OCI-LY7 (cell line): Measurements from ENCODE around the gene FABP6. TPM values are rescaled to one million over a fixed set of nuclear protein-coding genes. Genes with fewer than 3 reads are reported as not detected.

Experiments
- BruUV-seq: library from RNA; stranded (reverse); fragments of 400-500 nt; replicated peaks from 2 replicates; lab custom pipeline; 2021; lab: Mats Ljungman, UMichigan
- CTCF ChIA-PET: fragments of 300-600 bp; sonication (Branson Sonifier 250); formaldehyde crosslinking; loops from one replicate; lab custom pipeline; 2022; ENCODE audit warnings: antibody characterized with exemption; ENCODE audit not compliant: unreplicated experiment; lab: Charles Lee
- POLR2A ChIA-PET: fragments of 300-600 bp; sonication (Branson Sonifier 250); formaldehyde crosslinking; loops from one replicate; lab custom pipeline; 2022; ENCODE audit warnings: antibody characterized with exemption; lab: Charles Lee
- DNase-seq: peaks from one replicate; pipeline ENCODE4 v3.0.0-alpha.2; 2015; ENCODE audit warnings: low spot score
- H2AFZ ChIP-seq: fragments of 200-600 bp; sonication (generic), shearing (Covaris generic); 2 replicates; pipeline ENCODE4 v1.6.1; 2014; ENCODE audit warnings: mild to moderate bottlenecking, antibody characterized with exemption, low read length, moderate library complexity
- H3K27ac ChIP-seq: fragments of 200-600 bp; sonication (generic); 2 replicates; pipeline ENCODE4 v1.5.1; 2014; ENCODE audit warnings: mixed run types, low read depth, mild to moderate bottlenecking, moderate library complexity, low read length, inconsistent platforms; ENCODE audit not compliant: poor library complexity, severe bottlenecking
- H3K36me3 ChIP-seq: fragments of 200-600 bp; sonication (generic); 2 replicates; pipeline ENCODE4 v1.6.1; 2014; ENCODE audit warnings: mild to moderate bottlenecking, antibody characterized with exemption, low read length, moderate library complexity, mixed read lengths; ENCODE audit not compliant: insufficient read depth
- H3K4me1 ChIP-seq: fragments of 200-600 bp; sonication (generic); 2 replicates; pipeline ENCODE4 v1.5.1; 2014; ENCODE audit warnings: mild to moderate bottlenecking, low read length; ENCODE audit not compliant: insufficient read depth, poor library complexity, severe bottlenecking
- H3K4me2 ChIP-seq: fragments of 200-600 bp; sonication (generic); 2 replicates; pipeline ENCODE4 v1.6.1; 2014; ENCODE audit warnings: mild to moderate bottlenecking, low read length
- H3K4me3 ChIP-seq: fragments of 200-600 bp; sonication (generic); 2 replicates; pipeline ENCODE4 v1.5.1; 2014; ENCODE audit warnings: mild to moderate bottlenecking, low read depth, low read length; ENCODE audit not compliant: poor library complexity, severe bottlenecking
- H3K79me2 ChIP-seq: fragments of 200-600 bp; sonication (generic); 2 replicates; pipeline ENCODE4 v1.6.1; 2016; ENCODE audit warnings: low read depth, mild to moderate bottlenecking, low read length, moderate library complexity, mixed read lengths; ENCODE audit not compliant: insufficient read depth
- H3K9me2 ChIP-seq: fragments of 200-600 bp; sonication (generic); 2 replicates; pipeline ENCODE4 v1.6.1; 2016; ENCODE audit warnings: mild to moderate bottlenecking, low read length, mixed read lengths; ENCODE audit not compliant: insufficient read depth
- H3K9me3 ChIP-seq: fragments of 200-600 bp; sonication (generic); 2 replicates; pipeline ENCODE4 v1.6.1; 2014; ENCODE audit warnings: mild to moderate bottlenecking, mixed run types, low read length, mixed read lengths
- H4K20me1 ChIP-seq: fragments of 200-600 bp; sonication (generic); 2 replicates; pipeline ENCODE4 v1.6.1; 2014; ENCODE audit warnings: mild to moderate bottlenecking, antibody characterized with exemption, low read length, moderate library complexity, mixed read lengths; ENCODE audit not compliant: insufficient read depth
- CTCF ChIP-seq: fragments of 200-600 bp; sonication (generic); conservative IDR thresholded peaks from 2 replicates; pipeline ENCODE4 v1.5.1; 2014; ENCODE audit warnings: mild to moderate bottlenecking, antibody characterized with exemption, low read length, moderate library complexity, mixed read lengths
- EZH2phosphoT487 ChIP-seq: fragments of 200-600 bp; sonication (generic); IDR thresholded peaks from 2 replicates; pipeline ENCODE4 v1.6.1; 2018; ENCODE audit warnings: low read depth, borderline replicate concordance, mild to moderate bottlenecking, mixed run types, antibody characterized with exemption, low read length, moderate library complexity, mixed read lengths
- intact Hi-C: fragments of 100-400 bp; cut with micrococcal nuclease; formaldehyde crosslinking; loops from one replicate; pipeline ENCODE4 v1.10.0; 2022; ENCODE audit not compliant: unreplicated experiment
- total RNA-seq, 2 experiments: library from RNA; depleted of rRNA in 1 of 2; stranded (reverse); fragments of >200 nt in 1 of 2; shearing (Covaris generic) in 1 of 2; gene quantifications; 2 replicates each; pipeline ENCODE4 v1.2.3, GENCODE V29; 2014 to 2022

Gene FABP6
- total RNA-seq, 2 experiments from 2014 or later: 0.69 TPM; not detected in 1

DNA sequence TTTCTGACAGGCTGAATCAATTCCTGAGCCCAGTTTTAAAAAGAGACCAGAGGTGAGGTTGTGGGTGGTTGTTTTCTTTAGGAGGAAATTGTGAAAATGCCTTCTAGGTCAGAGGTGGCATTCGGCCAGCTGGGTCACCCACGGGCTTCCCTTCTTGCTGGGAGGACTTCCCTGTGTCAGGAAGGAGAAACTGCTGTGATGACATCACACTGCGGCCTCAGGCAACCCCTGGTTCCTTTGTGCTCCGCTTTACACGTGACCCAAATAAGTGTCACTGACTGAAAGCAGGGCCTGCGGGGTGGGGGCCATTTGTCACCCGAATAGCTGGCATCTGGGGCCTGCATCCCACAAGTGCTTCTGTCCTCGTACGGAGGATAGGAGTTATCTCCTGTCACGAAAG is 39.7 kb downstream of the FABP6 start:
- Histone ChIP-seq H3K4me2 (no peak overlapping the region), H3K36me3 (no peaks in the 10 kb centered on the region), H4K20me1 (no peaks in the 10 kb centered on the region), H3K4me3 (no peak overlapping the region), H3K9me2 (no peaks in the 10 kb centered on the region), H3K27ac (no peak overlapping the region), H2AFZ (no peak overlapping the region), H3K79me2 (no peaks in the 10 kb centered on the region), H3K4me1 (peaks cover 15% of the 10 kb centered on the region), H3K9me3 (no peaks in the 10 kb centered on the region)
- BruUV-seq: no TSS peak
- TF ChIP-seq EZH2phosphoT487: no peak
- TF ChIP-seq CTCF: no peak
- no peak for DNase-seq
- ChIA-PET CTCF (no interaction called here), POLR2A (no interaction called here)
- intact Hi-C loops: no loop called here

DNA sequence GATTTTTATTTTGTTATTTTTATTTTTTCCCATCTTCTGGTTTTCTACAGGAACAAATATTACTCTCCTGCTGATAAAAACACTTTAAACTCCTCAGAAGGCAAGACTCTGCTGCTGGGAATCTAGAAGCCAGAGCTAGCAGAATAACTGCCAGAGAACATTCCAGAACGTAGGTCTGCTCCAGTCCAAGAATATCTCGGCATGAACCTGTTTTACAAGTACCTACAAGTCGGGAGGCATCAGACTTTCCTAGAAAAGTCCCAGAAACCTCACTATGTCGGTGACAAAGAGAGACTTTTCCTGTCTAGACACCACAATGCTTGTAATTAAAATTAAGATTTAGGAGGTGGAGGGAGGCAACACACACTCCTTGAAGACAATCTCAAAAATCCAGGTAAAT is 41.4 kb downstream of the FABP6 start:
- no peak for DNase-seq
- TF ChIP-seq EZH2phosphoT487 (no peak), CTCF (no peak)
- H2AFZ ChIP-seq: 0 out of 2 replicates have a peak overlapping the region, but pooled peaks have one; percentile 1
- H4K20me1 ChIP-seq: no peaks in the 10 kb centered on the region
- H3K9me2 ChIP-seq: no peaks in the 10 kb centered on the region
- H3K36me3 ChIP-seq: no peaks in the 10 kb centered on the region
- no peak overlapping the region for H3K4me2 ChIP-seq
- no peak overlapping the region for H3K27ac ChIP-seq
- peaks cover 15% of the 10 kb centered on the region for H3K4me1 ChIP-seq
- no peaks in the 10 kb centered on the region for H3K9me3 ChIP-seq
- no peak overlapping the region for H3K4me3 ChIP-seq
- no TSS peak for BruUV-seq
- CTCF ChIA-PET: interaction anchor here (0.7 kb wide), 1 partner anchor 9 kb away, joined by 4 read pairs; no protein-coding TSS in a partner anchor
- H3K79me2 ChIP-seq: no peaks in the 10 kb centered on the region
- POLR2A ChIA-PET: interaction anchor here (0.8 kb wide), 1 partner anchor 674 kb away, joined by 4 read pairs; no protein-coding TSS in a partner anchor
- intact Hi-C loops: no loop called here

- Histone ChIP-seq H3K36me3 (no peaks in the 10 kb centered on the region), H3K27ac (no peak overlapping the region), H2AFZ (0 out of 2 replicates have a peak overlapping the region, but pooled peaks have one; percentile 1), H3K4me3 (no peak overlapping the region), H4K20me1 (no peaks in the 10 kb centered on the region), H3K79me2 (no peaks in the 10 kb centered on the region), H3K9me2 (no peaks in the 10 kb centered on the region), H3K4me2 (peak overlapping the region; percentile 6; the same call in 1 of the 2 replicates), H3K9me3 (no peaks in the 10 kb centered on the region), H3K4me1 (peaks cover 15% of the 10 kb centered on the region)
- BruUV-seq: no TSS peak
- ChIA-PET POLR2A (interaction anchor here (0.8 kb wide), 1 partner anchor 674 kb away, joined by 4 read pairs; no protein-coding TSS in a partner anchor), CTCF (interaction anchor here (0.7 kb wide), 1 partner anchor 10 kb away, joined by 4 read pairs; no protein-coding TSS in a partner anchor)
- no peak for TF ChIP-seq EZH2phosphoT487
- TF ChIP-seq CTCF: no peak
- intact Hi-C loops: no loop called here
- DNase-seq: peak; percentile 54
These were observed 42.1 kb downstream of the FABP6 start for GRCh38 chr5:160271396-160271795.
